Urinary bladder (tissue), 4 donors: ENCODE data around the gene SUGP1. TPM values are rescaled to one million over a fixed set of nuclear protein-coding genes. Genes with fewer than 3 reads are reported as not detected.

Source experiments
- DNase-seq: peaks from one replicate; pipeline ENCODE4 v3.0.0-alpha.2; 2015; ENCODE audit errors: extremely low spot score
- H3K27ac ChIP-seq: one replicate; pipeline ENCODE4 v1.5.1; 2013; ENCODE audit warnings: low read depth, mild to moderate bottlenecking, moderate library complexity
- H3K36me3 ChIP-seq: one replicate; pipeline ENCODE4 v1.6.1; 2013; ENCODE audit warnings: mild to moderate bottlenecking, moderate library complexity; ENCODE audit not compliant: insufficient read depth
- H3K4me1 ChIP-seq: one replicate; pipeline ENCODE4 v1.6.1; 2013; ENCODE audit warnings: mild to moderate bottlenecking, moderate library complexity; ENCODE audit not compliant: insufficient read depth
- H3K4me3 ChIP-seq: one replicate; pipeline ENCODE4 v1.5.1; 2013; ENCODE audit warnings: low read depth, low read length
- whole genome bisulfite sequencing: extraction: QIAGEN DNeasy Blood & Tissue Kit; methylation state at CpG from one replicate; pipeline ENCODE4 v1.1.7; 2013; 5-methylcytosine and 5-hydroxymethylcytosine counted together
- polyA plus RNA-seq: library from polyadenylated mRNA; stranded (reverse); fragments of 200-250 nt; gene quantifications from one replicate; pipeline ENCODE4 v1.2.3, GENCODE V29; 2013
- total RNA-seq: library from RNA; depleted of rRNA; stranded (reverse); fragments of >200 nt; gene quantifications from one replicate; pipeline ENCODE4 v1.2.3, GENCODE V29; 2014
- donor health status: healthy with polysubstance abuse.
- donor health status: healthy.

The SUGP1 gene
- total and polyA plus RNA-seq, 2 donors = 13.5 to 34.7 TPM

GRCh38 chr19:19349365-19349764 lies 29.1 kb upstream of the SUGP1 start:
- WGBS = 95% methylated on average over 7 of the region's 7 CpGs
- Histone ChIP-seq H3K4me3 (no peak overlapping the region), H3K36me3 (peaks cover 10% of the 10 kb centered on the region)

GRCh38 chr19:19348266-19348665 lies 28.0 kb upstream of the SUGP1 start:
- Histone ChIP-seq H3K4me3 (no peak overlapping the region), H3K4me1 (no peaks in the 10 kb centered on the region), H3K27ac (no peak overlapping the region), H3K36me3 (peaks cover 11% of the 10 kb centered on the region)
- 75% methylated on average over 9 of the region's 9 CpGs for WGBS
- DNase-seq = no peak

More at GRCh38 chr19:19349365-19349764, 29.1 kb upstream of the SUGP1 start:
- Histone ChIP-seq H3K4me1 (no peaks in the 10 kb centered on the region), H3K27ac (no peak overlapping the region)
- no peak for DNase-seq

GRCh38 chr19:19347401-19348110 lies 27.2 kb upstream of the SUGP1 start:
- WGBS = 92% methylated on average over 10 of the region's 10 CpGs
- Histone ChIP-seq H3K4me1 (no peaks in the 10 kb centered on the region), H3K36me3 (peaks cover 12% of the 10 kb centered on the region), H3K27ac (no peak overlapping the region), H3K4me3 (no peak overlapping the region)
- no peak for DNase-seq

GRCh38 chr19:19345970-19346369 lies 25.7 kb upstream of the SUGP1 start:
- 92% methylated on average over 11 of the region's 11 CpGs for WGBS
- no peak overlapping the region for H3K27ac ChIP-seq
- no peak overlapping the region for H3K4me3 ChIP-seq
- no peaks in the 10 kb centered on the region for H3K4me1 ChIP-seq
- no peak for DNase-seq
- H3K36me3 ChIP-seq = peaks cover 12% of the 10 kb centered on the region

- no peaks in the 10 kb centered on the region for H3K4me1 ChIP-seq
- H3K4me3 ChIP-seq = no peak overlapping the region
- DNase-seq = no peak
- WGBS = 87% methylated on average over 21 of the region's 21 CpGs
- peaks cover 14% of the 10 kb centered on the region for H3K36me3 ChIP-seq
- H3K27ac ChIP-seq = no peak overlapping the region
These were observed 24.9 kb upstream of the SUGP1 start for GRCh38 chr19:19345232-19345631.

- 89% methylated on average over 14 of the region's 14 CpGs for WGBS
- Histone ChIP-seq H3K4me1 (no peaks in the 10 kb centered on the region), H3K36me3 (peaks cover 11% of the 10 kb centered on the region), H3K4me3 (no peak overlapping the region), H3K27ac (no peak overlapping the region)
- DNase-seq = no peak
These were observed 23.5 kb upstream of the SUGP1 start for GRCh38 chr19:19343762-19344161.

- Histone ChIP-seq H3K36me3 (peaks cover 12% of the 10 kb centered on the region), H3K4me1 (no peaks in the 10 kb centered on the region), H3K27ac (no peak overlapping the region), H3K4me3 (no peak overlapping the region)
- 65% methylated on average over 7 of the region's 7 CpGs for WGBS
- no peak for DNase-seq
These were observed 22.7 kb upstream of the SUGP1 start for GRCh38 chr19:19343016-19343362.

GRCh38 chr19:19342086-19343015 lies 22.0 kb upstream of the SUGP1 start:
- Histone ChIP-seq H3K4me3 (no peak overlapping the region), H3K36me3 (peaks cover 12% of the 10 kb centered on the region), H3K27ac (no peak overlapping the region), H3K4me1 (no peaks in the 10 kb centered on the region)
- DNase-seq = no peak
- 59% methylated on average over 28 of the region's 28 CpGs for WGBS

GRCh38 chr19:19341026-19341425 lies 20.7 kb upstream of the SUGP1 start:
- 96% methylated on average over 11 of the region's 11 CpGs for WGBS
- DNase-seq = no peak
- Histone ChIP-seq H3K4me3 (no peak overlapping the region), H3K36me3 (peaks cover 12% of the 10 kb centered on the region), H3K27ac (no peak overlapping the region), H3K4me1 (no peaks in the 10 kb centered on the region)

GRCh38 chr19:19338082-19338481 lies 17.8 kb upstream of the SUGP1 start:
- Histone ChIP-seq H3K36me3 (peaks cover 4% of the 10 kb centered on the region), H3K4me1 (no peaks in the 10 kb centered on the region), H3K4me3 (no peak overlapping the region), H3K27ac (no peak overlapping the region)
- no peak for DNase-seq
- WGBS = 94% methylated on average over 7 of the region's 7 CpGs

- DNase-seq = no peak
- Histone ChIP-seq H3K36me3 (peaks cover 4% of the 10 kb centered on the region), H3K4me3 (no peak overlapping the region), H3K4me1 (no peaks in the 10 kb centered on the region), H3K27ac (no peak overlapping the region)
- WGBS = 91% methylated on average over 17 of the region's 17 CpGs
These were observed 16.8 kb upstream of the SUGP1 start for GRCh38 chr19:19337120-19337519.

- H3K4me3 ChIP-seq = no peak overlapping the region
- 55% methylated on average over 3 of the region's 3 CpGs for WGBS
These were observed 16.3 kb upstream of the SUGP1 start for GRCh38 chr19:19336597-19336996.

GRCh38 chr19:19335408-19336158 lies 15.3 kb upstream of the SUGP1 start:
- no peak for DNase-seq
- H3K36me3 ChIP-seq = peaks cover 2% of the 10 kb centered on the region
- no peak overlapping the region for H3K4me3 ChIP-seq
- H3K4me1 ChIP-seq = no peaks in the 10 kb centered on the region
- 86% methylated on average over 16 of the region's 16 CpGs for WGBS
- H3K27ac ChIP-seq = no peak overlapping the region

More at GRCh38 chr19:19336597-19336996, 16.3 kb upstream of the SUGP1 start:
- Histone ChIP-seq H3K36me3 (peaks cover 4% of the 10 kb centered on the region), H3K4me1 (no peaks in the 10 kb centered on the region), H3K27ac (no peak overlapping the region)
- DNase-seq = no peak
